OCI-LY7 (cell line): ENCODE data around the gene CADM2. TPM values are rescaled to one million over a fixed set of nuclear protein-coding genes. Genes with fewer than 3 reads are reported as not detected.

Experiments used
- BruUV-seq: library from RNA; stranded (reverse); fragments of 400-500 nt; replicated peaks from 2 replicates; lab custom pipeline; 2021; lab: Mats Ljungman, UMichigan
- CTCF ChIA-PET: fragments of 300-600 bp; sonication (Branson Sonifier 250); formaldehyde crosslinking; loops from one replicate; lab custom pipeline; 2022; ENCODE audit warnings: antibody characterized with exemption; ENCODE audit not compliant: unreplicated experiment; lab: Charles Lee
- POLR2A ChIA-PET: fragments of 300-600 bp; sonication (Branson Sonifier 250); formaldehyde crosslinking; loops from one replicate; lab custom pipeline; 2022; ENCODE audit warnings: antibody characterized with exemption; lab: Charles Lee
- DNase-seq: peaks from one replicate; pipeline ENCODE4 v3.0.0-alpha.2; 2015; ENCODE audit warnings: low spot score
- H2AFZ ChIP-seq: fragments of 200-600 bp; sonication (generic), shearing (Covaris generic); 2 replicates; pipeline ENCODE4 v1.6.1; 2014; ENCODE audit warnings: mild to moderate bottlenecking, antibody characterized with exemption, low read length, moderate library complexity
- H3K27ac ChIP-seq: fragments of 200-600 bp; sonication (generic); 2 replicates; pipeline ENCODE4 v1.5.1; 2014; ENCODE audit warnings: mixed run types, low read depth, mild to moderate bottlenecking, moderate library complexity, low read length, inconsistent platforms; ENCODE audit not compliant: poor library complexity, severe bottlenecking
- H3K36me3 ChIP-seq: fragments of 200-600 bp; sonication (generic); 2 replicates; pipeline ENCODE4 v1.6.1; 2014; ENCODE audit warnings: mild to moderate bottlenecking, antibody characterized with exemption, low read length, moderate library complexity, mixed read lengths; ENCODE audit not compliant: insufficient read depth
- H3K4me1 ChIP-seq: fragments of 200-600 bp; sonication (generic); 2 replicates; pipeline ENCODE4 v1.5.1; 2014; ENCODE audit warnings: mild to moderate bottlenecking, low read length; ENCODE audit not compliant: insufficient read depth, poor library complexity, severe bottlenecking
- H3K4me2 ChIP-seq: fragments of 200-600 bp; sonication (generic); 2 replicates; pipeline ENCODE4 v1.6.1; 2014; ENCODE audit warnings: mild to moderate bottlenecking, low read length
- H3K4me3 ChIP-seq: fragments of 200-600 bp; sonication (generic); 2 replicates; pipeline ENCODE4 v1.5.1; 2014; ENCODE audit warnings: mild to moderate bottlenecking, low read depth, low read length; ENCODE audit not compliant: poor library complexity, severe bottlenecking
- H3K79me2 ChIP-seq: fragments of 200-600 bp; sonication (generic); 2 replicates; pipeline ENCODE4 v1.6.1; 2016; ENCODE audit warnings: low read depth, mild to moderate bottlenecking, low read length, moderate library complexity, mixed read lengths; ENCODE audit not compliant: insufficient read depth
- H3K9me2 ChIP-seq: fragments of 200-600 bp; sonication (generic); 2 replicates; pipeline ENCODE4 v1.6.1; 2016; ENCODE audit warnings: mild to moderate bottlenecking, low read length, mixed read lengths; ENCODE audit not compliant: insufficient read depth
- H3K9me3 ChIP-seq: fragments of 200-600 bp; sonication (generic); 2 replicates; pipeline ENCODE4 v1.6.1; 2014; ENCODE audit warnings: mild to moderate bottlenecking, mixed run types, low read length, mixed read lengths
- H4K20me1 ChIP-seq: fragments of 200-600 bp; sonication (generic); 2 replicates; pipeline ENCODE4 v1.6.1; 2014; ENCODE audit warnings: mild to moderate bottlenecking, antibody characterized with exemption, low read length, moderate library complexity, mixed read lengths; ENCODE audit not compliant: insufficient read depth
- EZH2phosphoT487 ChIP-seq: fragments of 200-600 bp; sonication (generic); IDR thresholded peaks from 2 replicates; pipeline ENCODE4 v1.6.1; 2018; ENCODE audit warnings: low read depth, borderline replicate concordance, mild to moderate bottlenecking, mixed run types, antibody characterized with exemption, low read length, moderate library complexity, mixed read lengths
- intact Hi-C: fragments of 100-400 bp; cut with micrococcal nuclease; formaldehyde crosslinking; loops from one replicate; pipeline ENCODE4 v1.10.0; 2022; ENCODE audit not compliant: unreplicated experiment
- total RNA-seq, 2 experiments: library from RNA; depleted of rRNA in 1 of 2; stranded (reverse); fragments of >200 nt in 1 of 2; shearing (Covaris generic) in 1 of 2; gene quantifications; 2 replicates each; pipeline ENCODE4 v1.2.3, GENCODE V29; 2014 to 2022
- TF ChIP-seq, protein P1 (sequence below): fragments of 200-600 bp; sonication (generic); conservative IDR thresholded peaks from 2 replicates; pipeline ENCODE4 v1.5.1; 2014; ENCODE audit warnings: mild to moderate bottlenecking, antibody characterized with exemption, low read length, moderate library complexity, mixed read lengths

The CADM2 gene
- total RNA-seq, 2 experiments from 2014 or later = not detected

DNA sequence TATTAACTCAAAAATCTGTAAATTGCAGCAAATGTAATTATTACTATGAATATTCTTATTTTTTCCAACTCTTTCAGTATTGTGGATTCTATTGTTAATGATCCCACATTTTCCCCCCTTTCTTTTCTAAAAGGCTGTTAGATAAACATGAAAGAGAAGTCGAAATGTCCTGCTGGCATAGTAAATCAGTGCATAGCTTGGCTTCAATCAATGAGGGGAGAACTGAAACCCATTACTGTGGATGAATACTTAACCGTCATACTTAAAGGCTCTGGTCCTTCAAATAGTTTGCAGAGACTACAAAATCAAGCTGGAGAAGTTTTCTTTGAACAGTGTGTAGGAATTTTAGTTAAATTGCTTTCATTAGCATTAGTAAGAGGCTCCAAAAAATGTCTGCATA, 667.9 kb downstream of the CADM2 start:
- Histone ChIP-seq H3K4me2 (no peak overlapping the region), H3K36me3 (no peaks in the 10 kb centered on the region), H3K9me2 (no peaks in the 10 kb centered on the region), H3K79me2 (no peaks in the 10 kb centered on the region), H4K20me1 (no peaks in the 10 kb centered on the region), H3K9me3 (no peaks in the 10 kb centered on the region), H3K4me3 (no peak overlapping the region), H3K27ac (no peak overlapping the region), H3K4me1 (no peaks in the 10 kb centered on the region), H2AFZ (no peak overlapping the region)
- ChIA-PET POLR2A (interaction anchor here (0.7 kb wide), 2 partner anchors 87 to 104 kb away, joined by 3 read pairs; no protein-coding TSS in a partner anchor), CTCF (no interaction called here)
- intact Hi-C loops = no loop called here
- no peak for TF ChIP-seq EZH2phosphoT487
- TF ChIP-seq, protein P1, sequence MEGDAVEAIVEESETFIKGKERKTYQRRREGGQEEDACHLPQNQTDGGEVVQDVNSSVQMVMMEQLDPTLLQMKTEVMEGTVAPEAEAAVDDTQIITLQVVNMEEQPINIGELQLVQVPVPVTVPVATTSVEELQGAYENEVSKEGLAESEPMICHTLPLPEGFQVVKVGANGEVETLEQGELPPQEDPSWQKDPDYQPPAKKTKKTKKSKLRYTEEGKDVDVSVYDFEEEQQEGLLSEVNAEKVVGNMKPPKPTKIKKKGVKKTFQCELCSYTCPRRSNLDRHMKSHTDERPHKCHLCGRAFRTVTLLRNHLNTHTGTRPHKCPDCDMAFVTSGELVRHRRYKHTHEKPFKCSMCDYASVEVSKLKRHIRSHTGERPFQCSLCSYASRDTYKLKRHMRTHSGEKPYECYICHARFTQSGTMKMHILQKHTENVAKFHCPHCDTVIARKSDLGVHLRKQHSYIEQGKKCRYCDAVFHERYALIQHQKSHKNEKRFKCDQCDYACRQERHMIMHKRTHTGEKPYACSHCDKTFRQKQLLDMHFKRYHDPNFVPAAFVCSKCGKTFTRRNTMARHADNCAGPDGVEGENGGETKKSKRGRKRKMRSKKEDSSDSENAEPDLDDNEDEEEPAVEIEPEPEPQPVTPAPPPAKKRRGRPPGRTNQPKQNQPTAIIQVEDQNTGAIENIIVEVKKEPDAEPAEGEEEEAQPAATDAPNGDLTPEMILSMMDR = no peak
- DNase-seq = no peak
- BruUV-seq = no TSS peak

GRCh38 chr3:85627932-85628331, 669.1 kb downstream of the CADM2 start:
- Histone ChIP-seq H3K36me3 (no peaks in the 10 kb centered on the region), H3K4me2 (no peak overlapping the region), H3K79me2 (no peaks in the 10 kb centered on the region), H4K20me1 (no peaks in the 10 kb centered on the region), H3K27ac (no peak overlapping the region), H3K4me1 (no peaks in the 10 kb centered on the region), H2AFZ (no peak overlapping the region), H3K9me3 (no peaks in the 10 kb centered on the region), H3K9me2 (no peaks in the 10 kb centered on the region), H3K4me3 (no peak overlapping the region)
- no peak for TF ChIP-seq EZH2phosphoT487
- CTCF ChIA-PET = no interaction called here
- DNase-seq = no peak
- BruUV-seq = no TSS peak
- intact Hi-C loops = no loop called here
- POLR2A ChIA-PET = no interaction called here

DNA sequence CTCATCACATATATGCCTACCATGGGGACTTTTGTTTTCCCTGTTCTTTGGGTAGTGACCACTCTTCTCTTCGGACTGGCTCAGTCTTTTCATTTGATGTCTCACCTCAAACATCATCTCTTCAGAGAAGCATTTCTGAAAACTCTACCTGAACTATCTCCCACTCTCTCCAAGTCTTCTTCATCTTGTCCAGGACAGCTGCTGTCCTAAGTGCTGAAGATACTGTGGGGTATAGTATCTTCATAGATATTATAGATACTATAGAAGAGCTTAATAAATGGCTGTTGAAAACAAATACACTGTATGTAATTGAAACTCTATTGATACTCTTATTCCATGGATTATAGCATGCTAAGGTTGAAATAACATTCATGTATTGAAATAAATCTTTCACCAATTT, 672.3 kb downstream of the CADM2 start:
- H3K4me3 ChIP-seq = no peak overlapping the region
- no peaks in the 10 kb centered on the region for H3K9me3 ChIP-seq
- H3K79me2 ChIP-seq = no peaks in the 10 kb centered on the region
- no peaks in the 10 kb centered on the region for H3K36me3 ChIP-seq
- H3K4me1 ChIP-seq = no peaks in the 10 kb centered on the region
- BruUV-seq = no TSS peak
- ChIA-PET CTCF (no interaction called here), POLR2A (interaction anchor here (0.7 kb wide), 1 partner anchor 29 kb away, joined by 3 read pairs; no protein-coding TSS in a partner anchor)
- TF ChIP-seq EZH2phosphoT487 = no peak
- TF ChIP-seq, protein P1 = no peak
- no peak overlapping the region for H3K27ac ChIP-seq
- intact Hi-C loops = no loop called here
- no peak overlapping the region for H2AFZ ChIP-seq
- no peaks in the 10 kb centered on the region for H4K20me1 ChIP-seq
- DNase-seq = no peak
- no peak overlapping the region for H3K4me2 ChIP-seq
- H3K9me2 ChIP-seq = no peaks in the 10 kb centered on the region
